ENCODE measurements around the gene TENM3. TPM values are rescaled to one million over a fixed set of nuclear protein-coding genes. Genes with fewer than 3 reads are reported as not detected.
"Not testable (repeated sequence)": the region's sequence is repeated elsewhere in the genome, so short reads cannot be mapped to it uniquely, and the experiment has no call there.

TENM3 gene
- total and polyA plus RNA-seq, 4 donors: 0.05 to 5.5 (median 1.1) TPM; not detected in 1

GRCh38 chr4:182814065-182814464 lies 570.9 kb downstream of the TENM3 start:
- H3K4me3 ChIP-seq (ENCODE audit: low read length in 2 of 2); intact Hi-C loops (cut with DNase I); H3K4me1 ChIP-seq (ENCODE audit: control insufficient read depth in 1 of 2, insufficient read depth in 2 of 2, low read length in 2 of 2); H3K27me3 ChIP-seq (ENCODE audit: control insufficient read depth in 1 of 2, insufficient read depth in 2 of 2, low read length in 1 of 2); ATAC-seq (ENCODE audit: low FRiP score); H3K36me3 ChIP-seq (ENCODE audit: control insufficient read depth in 1 of 2, insufficient read depth in 2 of 2, low read length in 1 of 2); DNase-seq; H3K27ac ChIP-seq (ENCODE audit: low read depth in 1 of 2, low read length in 2 of 2); H3K9me3 ChIP-seq (ENCODE audit: control insufficient read depth, low read length): not testable (repeated sequence)
- 84 to 90% methylated on average over 8 to 9 of the region's 9 CpGs for WGBS, 2 donors

DNA sequence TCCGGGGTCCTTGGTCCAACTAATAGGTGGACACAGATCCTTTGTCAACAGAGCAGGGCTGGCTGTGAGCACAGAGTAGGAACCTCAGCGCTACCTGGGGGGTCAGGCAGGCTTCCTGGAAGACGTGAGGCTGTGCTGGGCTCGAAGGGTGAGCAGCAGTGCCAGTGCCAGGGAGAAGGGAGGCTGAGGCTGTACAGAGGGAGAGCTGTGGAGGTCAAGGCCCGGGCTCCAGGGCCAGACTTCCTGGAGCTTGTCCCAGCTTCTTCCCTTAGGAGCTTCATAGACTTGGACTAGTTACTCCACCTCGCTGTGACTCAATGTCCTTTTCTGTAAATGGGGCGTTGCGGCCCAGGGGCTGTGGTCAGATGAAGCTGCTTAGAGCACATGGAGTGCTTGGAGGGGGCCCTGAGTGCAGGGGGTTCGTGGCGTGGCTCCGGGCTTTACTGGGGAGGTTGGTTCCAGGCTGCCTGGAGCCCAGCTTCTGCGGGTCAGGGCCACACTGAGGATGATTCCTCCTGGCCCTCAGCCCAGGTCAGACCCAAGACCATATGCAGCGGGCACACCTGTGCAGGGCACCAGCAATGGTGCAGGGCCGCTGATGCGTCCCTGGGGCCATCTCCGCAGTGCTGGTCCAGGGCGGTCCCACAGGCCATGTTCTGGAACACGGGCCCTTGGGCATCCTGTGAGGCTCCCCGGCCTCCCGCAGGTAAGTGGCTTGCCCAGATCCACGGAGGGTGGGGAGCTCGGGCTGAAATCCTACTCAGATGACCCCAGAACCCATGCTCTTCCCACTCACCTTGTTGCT lies 575.9 kb downstream of the TENM3 start:
- Histone ChIP-seq H3K9me3 (ENCODE audit: control insufficient read depth, low read length) (no peaks in the 10 kb centered on the region), H3K27me3 (ENCODE audit: control insufficient read depth in 1 of 2, insufficient read depth in 2 of 2, low read length in 1 of 2) (no peaks in the 10 kb centered on the region), H3K36me3 (ENCODE audit: control insufficient read depth in 1 of 2, insufficient read depth in 2 of 2, low read length in 1 of 2) (no peaks in the 10 kb centered on the region), H3K4me1 (ENCODE audit: control insufficient read depth in 1 of 2, insufficient read depth in 2 of 2, low read length in 2 of 2) (no peaks in the 10 kb centered on the region), H3K27ac (ENCODE audit: low read depth in 1 of 2, low read length in 2 of 2) (no peak overlapping the region), H3K4me3 (ENCODE audit: low read length in 2 of 2) (no peak overlapping the region)
- no peak for DNase-seq
- WGBS, 2 donors: 95% methylated on average over 21 to 22 of the region's 22 CpGs
- ATAC-seq (ENCODE audit: low FRiP score): no peak
- intact Hi-C loops (cut with DNase I): no loop called here

- H3K4me1 ChIP-seq (ENCODE audit: control insufficient read depth in 1 of 2, insufficient read depth in 2 of 2, low read length in 2 of 2): no peaks in the 10 kb centered on the region
- H3K27me3 ChIP-seq (ENCODE audit: control insufficient read depth in 1 of 2, insufficient read depth in 2 of 2, low read length in 1 of 2): no peaks in the 10 kb centered on the region
- ATAC-seq (ENCODE audit: low FRiP score): no peak
- no peak overlapping the region for H3K4me3 ChIP-seq (ENCODE audit: low read length in 2 of 2)
- no peaks in the 10 kb centered on the region for H3K36me3 ChIP-seq (ENCODE audit: control insufficient read depth in 1 of 2, insufficient read depth in 2 of 2, low read length in 1 of 2)
- intact Hi-C loops (cut with DNase I): no loop called here
- 92 to 93% methylated on average over 7 of the region's 7 CpGs for WGBS, 2 donors
- DNase-seq: no peak
- no peaks in the 10 kb centered on the region for H3K9me3 ChIP-seq (ENCODE audit: control insufficient read depth, low read length)
- H3K27ac ChIP-seq (ENCODE audit: low read depth in 1 of 2, low read length in 2 of 2): no peak overlapping the region
Observed at GRCh38 chr4:182819751-182820150, 576.5 kb downstream of the TENM3 start.

GRCh38 chr4:182822554-182822953 lies 579.4 kb downstream of the TENM3 start:
- intact Hi-C loops (cut with DNase I): no loop called here
- Histone ChIP-seq H3K4me3 (ENCODE audit: low read length in 2 of 2) (no peak overlapping the region), H3K27me3 (ENCODE audit: control insufficient read depth in 1 of 2, insufficient read depth in 2 of 2, low read length in 1 of 2) (no peaks in the 10 kb centered on the region), H3K27ac (ENCODE audit: low read depth in 1 of 2, low read length in 2 of 2) (no peak overlapping the region), H3K4me1 (ENCODE audit: control insufficient read depth in 1 of 2, insufficient read depth in 2 of 2, low read length in 2 of 2) (no peaks in the 10 kb centered on the region), H3K36me3 (ENCODE audit: control insufficient read depth in 1 of 2, insufficient read depth in 2 of 2, low read length in 1 of 2) (no peaks in the 10 kb centered on the region), H3K9me3 (ENCODE audit: control insufficient read depth, low read length) (no peaks in the 10 kb centered on the region)
- 91 to 92% methylated on average over 11 of the region's 11 CpGs for WGBS, 2 donors
- DNase-seq (no peak), ATAC-seq (ENCODE audit: low FRiP score) (no peak)

DNA sequence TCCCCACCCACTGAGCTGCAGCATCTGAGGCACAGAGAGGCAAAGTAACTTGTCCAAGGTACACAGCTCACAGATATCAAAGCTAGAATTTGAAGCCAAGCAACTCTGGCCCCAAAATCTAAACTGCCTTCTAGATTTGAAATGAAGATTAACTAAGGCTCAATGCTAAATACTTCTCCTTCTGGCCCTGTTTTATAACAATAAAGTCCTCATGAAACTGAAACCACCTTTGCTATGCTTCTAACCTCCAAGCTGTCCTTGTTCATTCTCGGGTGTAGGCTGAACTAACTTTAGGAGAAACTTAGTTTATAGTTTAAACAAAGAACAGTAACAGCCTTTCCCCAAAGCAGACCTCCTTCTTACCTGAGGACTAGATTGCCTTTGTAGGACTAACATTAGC lies 580.4 kb downstream of the TENM3 start:
- Histone ChIP-seq H3K4me1 (ENCODE audit: control insufficient read depth in 1 of 2, insufficient read depth in 2 of 2, low read length in 2 of 2) (no peaks in the 10 kb centered on the region), H3K36me3 (ENCODE audit: control insufficient read depth in 1 of 2, insufficient read depth in 2 of 2, low read length in 1 of 2) (no peaks in the 10 kb centered on the region), H3K9me3 (ENCODE audit: control insufficient read depth, low read length) (no peaks in the 10 kb centered on the region), H3K4me3 (ENCODE audit: low read length in 2 of 2) (no peak overlapping the region), H3K27me3 (ENCODE audit: control insufficient read depth in 1 of 2, insufficient read depth in 2 of 2, low read length in 1 of 2) (no peaks in the 10 kb centered on the region), H3K27ac (ENCODE audit: low read depth in 1 of 2, low read length in 2 of 2) (no peak overlapping the region)
- intact Hi-C loops (cut with DNase I): no loop called here
- DNase-seq (no peak), ATAC-seq (ENCODE audit: low FRiP score) (no peak)
- WGBS, 2 donors: 74 to 78% methylated on average over 1 of the region's 1 CpG

GRCh38 chr4:182825003-182825402 lies 581.8 kb downstream of the TENM3 start:
- no peak for ATAC-seq (ENCODE audit: low FRiP score)
- Histone ChIP-seq H3K27me3 (ENCODE audit: control insufficient read depth in 1 of 2, insufficient read depth in 2 of 2, low read length in 1 of 2) (no peaks in the 10 kb centered on the region), H3K4me3 (ENCODE audit: low read length in 2 of 2) (no peak overlapping the region), H3K36me3 (ENCODE audit: control insufficient read depth in 1 of 2, insufficient read depth in 2 of 2, low read length in 1 of 2) (no peaks in the 10 kb centered on the region), H3K9me3 (ENCODE audit: control insufficient read depth, low read length) (no peaks in the 10 kb centered on the region), H3K4me1 (ENCODE audit: control insufficient read depth in 1 of 2, insufficient read depth in 2 of 2, low read length in 2 of 2) (no peaks in the 10 kb centered on the region), H3K27ac (ENCODE audit: low read depth in 1 of 2, low read length in 2 of 2) (no peak overlapping the region)
- intact Hi-C loops (cut with DNase I): no loop called here
- no peak for DNase-seq
- 87% methylated on average over 7 to 8 of the region's 8 CpGs for WGBS, 2 donors

DNA sequence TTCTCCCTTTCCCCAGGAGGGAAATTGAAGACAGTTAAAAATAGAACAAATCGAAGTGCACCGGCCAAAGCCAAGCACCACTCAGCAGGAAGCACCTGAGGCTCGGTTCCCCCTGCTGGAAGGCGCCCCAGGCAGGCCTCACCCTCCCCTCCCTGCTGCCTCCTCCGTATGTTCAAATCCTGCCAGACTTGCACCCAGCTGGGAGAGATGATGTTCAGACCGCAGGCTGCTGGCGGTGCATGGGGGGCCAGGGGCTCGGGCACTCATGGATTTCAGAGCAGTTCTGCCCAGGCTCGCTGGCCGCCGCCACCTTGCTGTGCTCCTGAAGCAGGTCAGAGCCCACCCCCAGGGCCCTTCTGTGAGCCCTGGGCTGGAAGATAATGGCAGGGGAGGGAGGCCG lies 582.6 kb downstream of the TENM3 start:
- intact Hi-C loops (cut with DNase I): no loop called here
- DNase-seq (no peak), ATAC-seq (ENCODE audit: low FRiP score) (no peak)
- WGBS, 2 donors: 75 to 79% methylated on average over 10 to 12 of the region's 12 CpGs
- Histone ChIP-seq H3K4me3 (ENCODE audit: low read length in 2 of 2) (no peak overlapping the region), H3K27ac (ENCODE audit: low read depth in 1 of 2, low read length in 2 of 2) (no peak overlapping the region), H3K4me1 (ENCODE audit: control insufficient read depth in 1 of 2, insufficient read depth in 2 of 2, low read length in 2 of 2) (no peaks in the 10 kb centered on the region), H3K36me3 (ENCODE audit: control insufficient read depth in 1 of 2, insufficient read depth in 2 of 2, low read length in 1 of 2) (no peaks in the 10 kb centered on the region), H3K9me3 (ENCODE audit: control insufficient read depth, low read length) (no peaks in the 10 kb centered on the region), H3K27me3 (ENCODE audit: control insufficient read depth in 1 of 2, insufficient read depth in 2 of 2, low read length in 1 of 2) (no peaks in the 10 kb centered on the region)

DNA sequence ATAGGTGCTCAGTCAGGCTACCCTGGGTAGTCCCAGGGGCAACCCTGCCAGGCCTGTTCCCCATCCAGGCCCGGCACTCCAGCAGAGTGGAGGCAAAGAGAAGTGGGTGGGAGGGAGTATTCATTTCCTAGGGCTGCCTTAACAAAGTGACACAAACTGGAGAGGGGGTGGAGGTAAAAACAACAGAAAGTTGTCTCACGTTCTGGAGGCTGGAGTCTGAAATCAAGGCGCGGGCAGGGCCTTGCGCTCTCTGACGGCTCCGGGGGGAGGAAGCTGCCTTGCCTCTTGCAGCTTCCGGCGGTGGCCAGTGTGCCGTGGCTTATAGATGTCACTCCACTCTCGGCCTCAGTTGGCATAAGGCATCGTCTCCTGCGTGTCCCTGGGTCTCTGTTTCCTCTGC lies 583.2 kb downstream of the TENM3 start:
- 77 to 84% methylated on average over 13 of the region's 13 CpGs for WGBS, 2 donors
- H3K27me3 ChIP-seq (ENCODE audit: control insufficient read depth in 1 of 2, insufficient read depth in 2 of 2, low read length in 1 of 2): no peaks in the 10 kb centered on the region
- no peak overlapping the region for H3K27ac ChIP-seq (ENCODE audit: low read depth in 1 of 2, low read length in 2 of 2)
- no peaks in the 10 kb centered on the region for H3K9me3 ChIP-seq (ENCODE audit: control insufficient read depth, low read length)
- no peaks in the 10 kb centered on the region for H3K36me3 ChIP-seq (ENCODE audit: control insufficient read depth in 1 of 2, insufficient read depth in 2 of 2, low read length in 1 of 2)
- no peak for DNase-seq
- H3K4me3 ChIP-seq (ENCODE audit: low read length in 2 of 2): no peak overlapping the region
- no peaks in the 10 kb centered on the region for H3K4me1 ChIP-seq (ENCODE audit: control insufficient read depth in 1 of 2, insufficient read depth in 2 of 2, low read length in 2 of 2)
- ATAC-seq (ENCODE audit: low FRiP score): no peak
- intact Hi-C loops (cut with DNase I): no loop called here

DNA sequence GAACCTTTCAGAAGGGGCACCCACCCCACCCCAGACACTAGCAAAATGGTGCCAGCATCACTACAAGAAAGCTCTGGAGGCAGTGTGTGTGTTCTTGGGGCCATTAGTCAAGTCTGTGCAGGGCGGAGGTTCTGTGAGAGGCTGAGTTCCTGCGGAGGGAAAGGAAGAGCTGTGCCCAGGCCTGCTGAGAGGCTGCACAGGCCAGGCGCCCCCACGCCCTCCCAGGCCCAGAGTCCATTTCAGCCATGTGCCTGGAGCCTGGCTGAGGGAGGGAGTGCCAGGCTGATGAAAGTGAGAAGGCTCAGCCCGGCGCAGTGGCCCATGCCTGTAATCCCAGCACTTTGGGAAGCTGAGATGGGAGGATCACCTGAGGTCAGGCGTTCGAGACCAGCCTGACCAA lies 584.0 kb downstream of the TENM3 start:
- no peak for ATAC-seq (ENCODE audit: low FRiP score)
- no peaks in the 10 kb centered on the region for H3K36me3 ChIP-seq (ENCODE audit: control insufficient read depth in 1 of 2, insufficient read depth in 2 of 2, low read length in 1 of 2)
- 88 to 95% methylated on average over 8 of the region's 8 CpGs for WGBS, 2 donors
- no peaks in the 10 kb centered on the region for H3K27me3 ChIP-seq (ENCODE audit: control insufficient read depth in 1 of 2, insufficient read depth in 2 of 2, low read length in 1 of 2)
- no peak for DNase-seq
- H3K4me3 ChIP-seq (ENCODE audit: low read length in 2 of 2): no peak overlapping the region
- H3K27ac ChIP-seq (ENCODE audit: low read depth in 1 of 2, low read length in 2 of 2): no peak overlapping the region
- intact Hi-C loops (cut with DNase I): no loop called here
- no peaks in the 10 kb centered on the region for H3K9me3 ChIP-seq (ENCODE audit: control insufficient read depth, low read length)
- H3K4me1 ChIP-seq (ENCODE audit: control insufficient read depth in 1 of 2, insufficient read depth in 2 of 2, low read length in 2 of 2): no peaks in the 10 kb centered on the region

All from aorta (tissue), 5 donors.